IPS-11a (cell line): Measurements from ENCODE around the gene MRTFA.

Experiments used
- H3K4me3 ChIP-seq: one replicate; pipeline ENCODE4 v1.5.1; 2013; ENCODE audit warnings: low read depth, low read length, control low read depth

MRTFA gene

DNA sequence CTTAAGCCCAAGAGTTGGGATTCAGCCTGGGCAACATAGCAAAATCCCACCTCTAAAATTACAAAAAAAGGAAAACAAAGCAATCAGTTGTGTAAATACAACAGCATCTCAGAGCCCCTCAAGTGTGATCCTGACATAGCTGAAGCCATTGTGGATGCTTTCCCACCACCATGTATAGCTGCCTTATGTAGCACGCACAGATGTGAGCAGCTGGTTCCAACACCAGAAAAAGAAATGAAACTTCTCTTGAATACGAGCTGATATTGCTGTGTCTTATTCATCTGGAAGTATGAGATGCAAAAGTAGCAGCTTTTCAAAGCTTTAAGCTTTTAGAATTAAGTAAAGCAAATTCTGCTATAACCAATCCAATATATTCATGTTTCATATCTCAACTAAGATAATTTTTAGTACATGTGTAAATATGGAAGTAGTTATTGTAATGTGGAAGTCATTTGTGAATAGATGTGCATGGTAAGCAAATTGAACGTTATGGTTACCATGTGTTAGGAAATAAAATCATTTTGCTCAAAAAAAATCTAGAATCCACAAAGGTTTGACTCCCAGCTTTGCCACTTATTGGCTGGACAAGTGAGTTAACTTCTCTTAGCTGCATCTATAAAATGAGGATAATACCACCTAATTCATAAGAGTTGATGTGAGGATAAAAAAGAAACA lies 203.0 kb downstream of the MRTFA start:
- no peak overlapping the region for H3K4me3 ChIP-seq

DNA sequence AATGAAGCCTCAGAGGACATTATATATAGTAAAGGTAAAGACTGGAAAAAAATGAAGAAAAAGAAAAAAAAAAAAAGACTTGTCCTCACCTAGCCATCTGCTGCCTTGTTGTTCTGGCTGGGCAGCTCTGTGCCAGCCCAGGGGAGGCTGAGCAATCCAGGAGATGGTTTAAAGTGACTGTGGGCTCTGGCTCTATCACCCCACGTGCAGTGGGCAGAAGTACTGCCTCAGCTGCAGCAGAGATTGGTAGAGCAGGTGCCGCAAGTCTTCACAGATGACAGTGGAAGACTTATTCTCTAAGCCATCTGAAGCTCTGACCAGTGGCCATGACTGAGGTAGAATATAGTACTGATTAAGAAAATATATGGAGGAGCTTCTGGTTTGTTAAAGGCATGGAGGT lies 203.9 kb downstream of the MRTFA start:
- no peak overlapping the region for H3K4me3 ChIP-seq

DNA sequence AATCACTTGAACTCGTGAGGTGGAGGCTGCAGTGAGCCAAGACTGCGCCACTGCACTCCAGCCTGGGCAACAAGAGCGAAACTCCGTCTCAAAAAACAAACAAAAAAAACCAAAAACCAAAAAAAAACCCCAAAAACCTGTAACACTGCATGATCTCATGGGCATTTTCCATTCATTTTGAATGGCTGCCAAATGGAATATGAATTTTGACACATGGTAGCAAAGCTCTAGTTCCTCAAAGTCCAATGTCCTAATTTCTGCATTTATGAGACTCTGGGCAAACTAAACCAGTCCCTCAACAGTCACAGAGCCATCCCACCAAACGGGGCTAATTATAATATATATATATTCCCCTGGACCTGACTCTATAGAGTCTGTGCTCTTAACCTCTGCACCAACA lies 204.4 kb downstream of the MRTFA start:
- H3K4me3 ChIP-seq: no peak overlapping the region

DNA sequence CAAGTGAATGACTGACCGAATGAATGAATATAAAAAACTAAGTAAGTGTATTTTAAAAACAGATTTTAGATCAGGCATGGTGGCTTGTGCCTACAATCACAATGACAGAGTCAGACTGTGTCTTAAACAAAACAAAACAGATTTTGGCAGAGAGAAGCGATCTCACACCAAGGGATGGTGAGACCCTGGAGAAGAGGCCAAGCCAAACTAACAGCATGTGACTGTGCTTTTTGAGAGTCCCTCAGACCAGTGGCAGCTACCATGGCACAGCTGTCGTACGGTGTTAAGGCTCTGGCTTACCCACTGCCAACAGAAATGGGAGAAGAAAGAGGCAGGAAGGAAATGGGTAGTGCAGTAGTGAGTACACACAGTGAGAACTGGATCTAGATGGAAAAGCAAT lies 205.5 kb downstream of the MRTFA start:
- no peak overlapping the region for H3K4me3 ChIP-seq

DNA sequence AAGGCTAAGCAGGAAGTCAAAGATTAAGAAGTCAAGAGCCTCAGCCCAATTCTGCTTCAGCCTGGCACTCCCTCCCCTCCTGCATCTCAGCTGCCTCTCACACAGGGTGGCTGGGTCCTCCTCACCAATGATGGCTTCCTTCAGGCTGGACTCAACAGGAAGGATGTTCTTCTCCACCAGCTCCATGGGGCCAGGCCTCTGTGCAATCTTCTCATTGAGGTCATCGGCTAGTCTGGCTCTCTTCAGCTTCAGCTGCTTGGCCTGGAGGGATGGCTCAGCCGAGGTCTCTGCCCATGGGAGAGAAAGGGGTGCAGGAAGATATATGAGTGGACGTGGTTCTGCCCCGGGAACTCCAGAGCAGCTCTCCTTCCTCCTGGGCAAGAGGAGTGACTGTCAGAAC lies 207.0 kb downstream of the MRTFA start:
- no peak overlapping the region for H3K4me3 ChIP-seq

DNA sequence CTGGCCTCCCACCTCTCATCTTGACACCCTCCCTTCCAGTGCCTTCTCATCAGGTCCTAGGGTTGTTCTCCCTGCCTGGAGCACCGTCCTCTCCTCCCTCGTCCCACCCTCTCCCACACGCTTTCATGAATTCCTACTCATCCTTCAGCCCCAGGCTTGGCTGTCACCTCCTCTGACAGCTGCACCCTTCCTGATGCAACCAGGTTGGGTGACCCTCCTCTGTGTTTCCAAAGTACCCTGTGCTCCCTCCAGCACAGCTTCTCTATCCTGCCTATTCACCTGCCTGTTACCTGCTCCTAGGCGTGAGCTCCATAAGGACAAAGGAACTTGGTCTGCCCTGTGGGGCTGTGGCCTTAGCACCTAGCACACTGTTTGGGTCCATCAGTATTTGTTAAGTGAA lies 207.7 kb downstream of the MRTFA start:
- H3K4me3 ChIP-seq: no peak overlapping the region

DNA sequence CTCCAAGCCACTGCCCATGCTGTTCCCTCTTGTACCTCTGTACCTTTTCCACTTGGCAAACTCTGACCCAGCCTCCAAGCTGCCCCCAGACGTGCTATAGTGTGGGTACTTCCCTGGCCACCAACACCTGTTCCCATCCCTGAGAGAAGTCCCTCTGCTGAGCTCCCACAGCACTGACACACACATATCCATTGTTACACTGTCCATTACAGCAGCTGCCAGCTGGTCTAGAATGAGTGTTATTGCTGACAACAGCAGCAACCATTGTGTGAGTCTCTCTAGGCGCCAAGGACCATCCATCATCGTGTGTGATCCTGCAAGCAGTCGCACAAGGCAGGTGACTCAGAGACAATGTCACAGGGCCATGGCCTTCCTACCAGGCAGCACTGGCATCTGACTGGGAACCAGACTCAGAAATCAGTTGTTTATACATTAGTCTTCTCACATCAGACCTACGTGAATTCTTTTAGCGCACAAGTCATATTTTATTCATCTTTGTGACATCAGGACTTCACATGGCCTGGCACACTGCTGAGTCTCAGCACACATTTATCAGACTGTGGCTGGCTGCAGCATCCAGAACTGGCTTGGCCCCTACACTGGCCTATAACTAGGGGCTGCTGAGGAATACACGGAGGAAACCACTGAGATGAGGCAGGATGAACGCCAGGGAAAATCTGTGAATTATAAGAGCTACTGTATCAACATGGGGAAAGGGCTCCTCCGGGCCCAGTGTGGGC lies 209.8 kb downstream of the MRTFA start:
- no peak overlapping the region for H3K4me3 ChIP-seq

DNA sequence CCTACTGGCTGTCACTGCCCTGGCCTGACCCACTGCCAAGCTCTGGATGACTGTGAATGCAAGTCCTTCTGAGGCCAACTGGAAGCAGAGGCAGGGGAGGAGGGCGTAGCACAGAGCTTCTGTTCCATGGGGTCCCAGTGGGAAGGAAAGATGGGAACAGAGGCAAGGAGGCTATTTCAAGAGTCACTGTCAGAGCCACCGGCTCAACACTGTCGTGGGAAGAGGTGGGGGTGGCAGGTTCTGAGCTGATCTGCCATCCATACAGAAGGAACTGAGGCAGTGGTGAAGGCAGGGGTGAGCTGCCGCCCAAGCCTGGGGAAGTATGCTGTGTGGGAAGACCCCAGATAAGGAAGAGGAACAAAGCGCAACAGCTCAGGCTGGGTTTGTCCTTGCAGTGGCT lies 211.4 kb downstream of the MRTFA start:
- H3K4me3 ChIP-seq: no peak overlapping the region

DNA sequence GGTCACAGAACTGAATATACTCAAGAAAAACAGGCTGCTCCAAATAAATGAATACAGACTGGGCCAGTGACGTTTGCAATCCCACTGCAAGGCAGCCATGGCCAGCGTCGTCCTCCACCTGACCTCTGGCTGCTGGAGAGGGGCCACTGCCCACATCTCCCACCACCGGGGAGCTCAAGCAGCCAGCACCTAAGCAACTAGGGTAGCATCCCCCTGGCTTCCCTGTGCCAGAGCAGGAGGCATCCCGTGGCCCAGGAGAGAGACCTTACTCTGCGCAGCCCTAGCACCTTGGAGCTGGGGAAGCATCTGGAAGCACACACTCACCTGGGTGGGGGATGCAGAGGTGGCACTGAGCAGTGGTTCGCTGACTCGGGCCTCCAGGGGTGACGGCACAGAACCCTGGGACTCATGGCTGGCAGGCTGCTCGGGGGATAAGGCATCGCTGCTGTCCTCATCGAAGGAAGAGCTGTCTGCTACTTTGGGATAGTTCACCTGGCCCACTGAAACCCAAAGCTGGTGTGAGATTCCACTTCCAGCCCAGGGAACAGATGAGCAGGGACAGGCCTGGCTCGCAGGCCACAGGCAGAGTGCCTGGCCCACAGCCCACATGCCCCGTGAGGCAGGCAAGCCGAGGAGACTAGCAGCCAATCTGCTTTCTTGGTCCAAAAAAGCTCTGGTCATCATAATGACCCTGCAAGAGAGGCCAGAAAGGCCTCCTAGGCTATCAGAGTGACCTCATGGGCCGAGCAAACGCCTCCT lies 212.5 kb downstream of the MRTFA start:
- H3K4me3 ChIP-seq: no peak overlapping the region

DNA sequence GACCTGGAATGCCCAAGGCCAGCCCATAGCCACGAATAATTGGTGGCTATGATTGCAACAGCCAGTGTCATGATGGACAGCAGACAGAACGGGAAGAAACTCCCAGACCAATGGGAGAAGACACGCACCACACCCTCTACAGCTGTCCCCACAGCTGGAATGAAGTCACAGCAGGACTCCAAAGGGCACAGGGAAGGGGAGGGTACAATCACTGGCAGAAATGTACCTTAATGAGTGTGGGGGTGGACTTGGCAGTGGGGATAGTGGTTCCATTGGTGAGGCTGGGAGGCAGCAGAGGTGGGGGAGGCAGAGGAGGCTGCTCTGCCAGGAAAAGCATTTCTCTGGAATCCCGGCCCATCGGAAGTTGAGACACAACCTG lies 213.2 kb downstream of the MRTFA start:
- no peak overlapping the region for H3K4me3 ChIP-seq

DNA sequence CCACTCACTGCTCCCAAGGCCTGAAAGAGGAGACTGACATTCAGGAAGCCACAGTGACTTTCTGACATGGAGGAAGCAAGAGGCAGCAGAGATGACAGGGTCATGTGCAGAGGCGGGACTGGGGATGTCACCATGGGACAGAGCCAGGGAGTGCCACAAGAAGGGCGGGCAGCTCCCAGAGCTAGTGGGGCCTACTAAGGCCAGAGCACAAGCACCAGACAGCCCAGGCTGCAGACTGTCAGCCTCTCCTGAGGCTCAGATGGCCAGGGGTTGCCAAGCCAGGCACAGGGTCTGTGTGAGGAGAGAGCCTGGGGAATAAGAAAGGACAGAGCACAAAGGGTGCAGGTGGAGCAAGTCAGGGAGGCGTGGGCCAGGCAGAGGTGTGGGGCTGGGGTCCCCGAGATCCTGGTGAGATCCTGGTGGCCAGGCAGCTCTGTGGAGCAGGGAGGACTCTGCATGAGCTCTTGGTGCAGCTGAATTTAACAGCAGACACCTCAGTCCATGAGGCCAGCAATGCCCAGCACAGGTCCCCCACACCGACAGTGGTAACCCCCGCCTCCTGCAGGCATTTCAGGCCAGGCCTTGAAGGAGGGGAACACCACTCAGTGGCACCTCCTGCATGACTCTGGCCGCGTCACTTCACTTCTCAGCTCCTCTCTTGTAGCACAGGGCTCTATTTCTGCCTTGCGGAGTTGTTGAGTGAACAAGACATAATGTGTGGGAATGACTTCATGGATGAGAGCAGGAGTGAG lies 213.8 kb downstream of the MRTFA start:
- H3K4me3 ChIP-seq: no peak overlapping the region

DNA sequence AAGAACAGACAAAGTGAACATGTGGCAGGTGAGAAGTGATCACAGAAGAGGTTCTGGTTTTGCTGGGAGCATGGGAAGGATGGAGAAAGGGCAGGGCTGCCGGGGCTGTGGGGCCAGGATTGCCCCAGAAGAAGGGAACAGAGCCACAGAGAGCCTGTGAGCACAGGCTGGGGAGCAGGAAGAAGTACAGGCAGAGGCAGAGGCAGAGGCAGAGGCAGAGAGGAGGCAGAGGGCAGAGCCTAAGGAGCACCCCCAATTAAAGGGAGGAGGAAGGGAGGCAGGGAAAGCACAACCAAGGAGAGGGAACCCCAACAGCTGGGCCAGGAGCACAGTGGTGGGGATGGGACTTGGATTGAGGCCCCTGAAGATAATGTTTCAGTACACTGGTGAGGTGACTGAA lies 214.6 kb downstream of the MRTFA start:
- no peak overlapping the region for H3K4me3 ChIP-seq

DNA sequence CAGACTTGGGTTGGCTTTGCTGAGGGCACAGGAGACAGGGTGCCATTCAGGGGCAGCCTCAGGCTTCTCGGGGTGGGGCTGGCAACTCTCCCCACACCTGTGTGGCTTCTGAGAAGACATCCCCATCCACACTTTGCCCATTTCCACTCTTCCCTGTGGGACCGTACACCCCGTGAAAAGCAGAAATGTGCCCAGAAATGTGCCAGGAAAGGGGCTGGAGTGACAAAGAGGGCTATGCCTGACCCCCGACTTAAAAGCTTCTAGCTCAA lies 215.5 kb downstream of the MRTFA start:
- H3K4me3 ChIP-seq: no peak overlapping the region

DNA sequence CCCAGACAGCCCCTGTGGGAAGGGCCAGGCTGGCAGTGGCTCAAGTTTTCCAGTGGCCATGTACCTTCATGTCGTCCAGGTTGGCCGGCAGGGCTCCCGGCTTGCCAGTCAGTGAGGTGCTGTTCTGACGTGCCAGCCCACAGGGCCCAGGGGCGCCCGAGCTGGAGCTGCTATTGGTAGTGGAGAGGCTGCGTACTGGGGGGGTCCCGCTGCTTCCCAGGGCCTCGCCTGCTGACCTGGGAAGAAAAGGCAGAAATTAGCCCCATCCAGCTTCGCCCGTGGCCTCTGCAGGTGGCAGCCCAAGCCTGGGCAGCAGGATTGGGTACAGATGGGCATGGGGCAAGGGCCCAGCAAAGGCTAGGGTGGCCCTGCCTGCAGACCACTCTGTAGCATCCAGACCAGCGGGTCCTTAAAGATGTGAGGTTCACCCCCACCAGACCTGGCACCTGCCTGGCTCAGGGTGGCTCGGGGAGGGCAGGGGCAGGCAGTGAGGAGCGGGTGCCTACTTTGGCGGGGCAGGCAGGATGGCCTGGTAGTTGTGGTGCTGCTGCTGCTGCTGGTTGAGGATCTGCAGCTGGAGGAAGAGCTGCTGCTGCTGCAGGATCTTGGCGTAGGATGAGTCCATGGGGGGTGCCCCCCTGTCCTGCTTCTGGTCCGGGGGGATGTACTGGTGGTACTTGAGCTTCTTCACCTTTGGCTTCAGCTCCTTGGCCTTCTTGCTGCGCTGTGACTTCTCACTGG lies 216.0 kb downstream of the MRTFA start:
- no peak overlapping the region for H3K4me3 ChIP-seq

DNA sequence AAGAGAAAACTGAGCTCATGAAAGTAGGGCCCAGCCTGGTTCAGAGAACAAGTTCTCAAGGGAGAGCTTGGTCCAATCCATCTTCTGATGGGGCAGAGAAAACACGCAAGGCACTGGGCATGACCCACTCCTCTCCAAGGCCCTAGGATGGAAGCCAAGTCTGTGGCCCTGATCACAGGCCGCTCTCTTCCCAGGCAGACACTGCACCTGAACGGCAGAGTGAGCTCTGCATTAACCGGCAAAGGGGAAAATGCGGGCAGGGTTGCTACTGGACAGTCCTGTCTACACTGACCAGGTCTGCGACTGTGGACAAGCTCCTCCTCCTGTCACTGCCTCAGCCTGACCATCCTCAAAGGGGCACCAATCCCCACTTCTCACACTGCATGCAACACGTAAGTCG lies 216.8 kb downstream of the MRTFA start:
- H3K4me3 ChIP-seq: no peak overlapping the region

DNA sequence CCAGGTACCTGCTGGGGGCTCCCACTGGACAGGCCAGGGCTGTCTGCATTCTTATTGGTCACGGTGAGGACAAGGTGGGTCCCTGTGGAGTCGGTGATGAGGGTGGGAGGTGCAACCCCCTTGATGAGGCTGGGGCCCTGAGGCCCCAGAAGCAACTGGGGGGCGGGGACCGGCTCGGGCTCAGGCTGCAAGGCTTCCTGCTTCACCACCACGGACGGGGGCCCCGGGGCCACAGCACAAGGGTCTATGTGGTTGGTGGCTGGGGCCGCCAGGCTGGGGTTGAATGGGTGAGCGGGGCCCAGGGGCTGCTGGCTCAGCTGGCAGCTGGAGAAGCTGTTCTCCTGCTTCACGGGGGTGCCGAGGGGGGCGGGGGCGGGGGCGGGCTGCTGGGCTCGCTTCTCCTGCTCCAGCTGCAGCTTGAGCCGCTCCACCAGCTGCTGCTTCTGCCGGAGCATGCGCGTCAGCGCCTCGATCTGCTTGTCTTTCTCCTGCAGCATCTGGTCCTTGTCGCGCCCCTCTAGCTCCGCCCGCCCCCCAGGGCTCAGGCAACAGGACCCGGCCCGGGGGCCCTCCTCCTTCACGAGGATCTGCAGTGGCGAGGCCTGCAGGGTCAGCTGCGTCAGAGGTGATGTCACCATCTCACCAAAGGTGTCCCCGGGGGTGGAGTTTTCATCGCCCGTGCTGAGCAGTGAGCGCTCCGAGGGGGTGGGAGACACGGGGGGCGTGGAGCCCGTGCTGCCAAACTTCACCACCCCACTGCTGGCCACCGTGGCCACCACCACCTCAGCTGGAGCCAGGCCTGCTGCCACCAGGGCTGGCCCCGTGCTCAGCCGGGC lies 217.9 kb downstream of the MRTFA start:
- no peak overlapping the region for H3K4me3 ChIP-seq

DNA sequence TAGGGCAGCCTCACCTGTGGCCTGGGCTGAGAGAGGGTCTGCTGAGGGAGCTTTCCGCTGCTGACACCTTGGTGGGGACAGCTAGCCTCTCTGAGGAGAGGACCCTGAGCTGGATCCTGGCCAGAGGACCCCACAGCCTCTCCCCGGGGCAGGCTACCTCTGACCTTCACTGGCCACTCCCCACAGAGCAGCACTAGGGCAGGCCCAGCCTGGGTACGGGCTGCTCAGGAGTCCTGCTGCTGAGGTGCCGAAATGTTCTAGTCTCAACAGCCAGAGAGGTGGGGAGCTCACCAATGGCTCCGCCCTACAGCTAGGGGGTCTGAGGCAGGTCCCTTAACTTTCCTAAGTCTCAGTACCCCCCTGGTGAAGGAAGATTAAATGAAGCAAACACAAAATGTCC lies 218.6 kb downstream of the MRTFA start:
- no peak overlapping the region for H3K4me3 ChIP-seq

DNA sequence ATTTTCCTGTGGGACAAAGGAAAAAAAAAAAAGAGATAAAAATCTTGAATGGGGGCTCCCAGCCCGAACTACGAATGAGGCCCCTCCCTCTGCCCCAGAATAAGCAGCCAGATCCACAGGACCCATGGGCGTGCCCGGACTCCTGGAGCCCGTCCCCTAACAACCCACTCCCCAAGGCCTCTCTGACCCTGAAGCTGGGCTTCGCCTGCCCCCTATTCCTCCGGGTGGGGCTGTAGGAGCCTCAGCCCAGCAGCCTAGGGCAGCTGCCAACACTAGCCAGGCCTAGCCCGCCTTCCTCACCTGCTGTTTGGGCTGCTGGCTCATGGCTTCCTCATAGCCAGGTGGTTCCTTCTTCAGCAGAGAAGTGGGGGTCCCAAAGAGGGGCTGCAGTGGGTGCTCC lies 219.5 kb downstream of the MRTFA start:
- H3K4me3 ChIP-seq: no peak overlapping the region

DNA sequence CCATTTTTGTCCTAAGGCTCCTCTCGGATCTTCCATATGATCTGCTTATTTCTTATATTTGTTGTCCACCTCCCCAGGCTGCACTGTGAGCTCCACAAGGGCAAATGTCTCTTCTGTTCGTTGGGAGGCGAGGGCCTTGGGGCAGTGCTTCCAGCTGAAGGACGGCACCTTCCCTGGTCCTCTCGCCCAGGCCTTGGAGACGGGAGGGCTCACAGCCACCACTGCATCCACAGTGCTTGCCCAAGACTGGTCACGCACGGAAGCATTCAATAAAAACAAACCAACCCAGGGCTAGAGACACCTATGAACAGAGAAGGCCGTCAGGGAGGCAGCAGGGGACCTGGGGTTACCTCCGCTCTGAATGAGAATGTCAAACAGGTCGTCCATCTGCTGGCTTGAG lies 219.9 kb downstream of the MRTFA start:
- H3K4me3 ChIP-seq: no peak overlapping the region

DNA sequence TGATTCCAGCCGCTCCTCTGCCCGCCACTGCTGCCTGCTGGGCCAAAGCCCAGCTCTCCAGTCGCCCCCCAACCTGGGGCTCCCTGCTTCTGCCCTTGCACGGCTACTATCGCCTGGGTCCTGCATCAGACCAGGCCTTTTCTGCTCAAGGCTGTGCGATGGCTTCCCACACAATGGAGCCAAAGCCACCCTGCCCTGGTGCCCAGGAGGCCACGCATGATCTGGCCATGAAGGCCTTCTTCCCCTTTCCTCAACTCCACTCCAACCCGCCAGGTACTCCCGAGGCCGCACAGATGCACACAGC lies 220.3 kb downstream of the MRTFA start:
- H3K4me3 ChIP-seq: no peak overlapping the region
